GM19397 (cell line): ENCODE measurements around the gene RPP30.
"Not testable (repeated sequence)": the region's sequence is repeated elsewhere in the genome, so short reads cannot be mapped to it uniquely, and the experiment has no call there.

Source experiments
- ATAC-seq: cut with Tn5 transposase; IDR thresholded peaks from one replicate; pipeline ENCODE4 v1.9.1; 2021; ENCODE audit warnings: mild to moderate bottlenecking, moderate library complexity; ENCODE audit not compliant: unreplicated experiment

Gene RPP30

GRCh38 chr10:90866050-90866598, 5.7 kb upstream of the RPP30 start:
- ATAC-seq: no peak

- peak; percentile 38 for ATAC-seq
These were observed 452 bp upstream of the RPP30 start for GRCh38 chr10:90871279-90871765.

GRCh38 chr10:90872648-90873020, 860 bp downstream of the RPP30 start:
- no peak for ATAC-seq

GRCh38 chr10:90879062-90879461, 7.3 kb downstream of the RPP30 start:
- no peak for ATAC-seq

DNA sequence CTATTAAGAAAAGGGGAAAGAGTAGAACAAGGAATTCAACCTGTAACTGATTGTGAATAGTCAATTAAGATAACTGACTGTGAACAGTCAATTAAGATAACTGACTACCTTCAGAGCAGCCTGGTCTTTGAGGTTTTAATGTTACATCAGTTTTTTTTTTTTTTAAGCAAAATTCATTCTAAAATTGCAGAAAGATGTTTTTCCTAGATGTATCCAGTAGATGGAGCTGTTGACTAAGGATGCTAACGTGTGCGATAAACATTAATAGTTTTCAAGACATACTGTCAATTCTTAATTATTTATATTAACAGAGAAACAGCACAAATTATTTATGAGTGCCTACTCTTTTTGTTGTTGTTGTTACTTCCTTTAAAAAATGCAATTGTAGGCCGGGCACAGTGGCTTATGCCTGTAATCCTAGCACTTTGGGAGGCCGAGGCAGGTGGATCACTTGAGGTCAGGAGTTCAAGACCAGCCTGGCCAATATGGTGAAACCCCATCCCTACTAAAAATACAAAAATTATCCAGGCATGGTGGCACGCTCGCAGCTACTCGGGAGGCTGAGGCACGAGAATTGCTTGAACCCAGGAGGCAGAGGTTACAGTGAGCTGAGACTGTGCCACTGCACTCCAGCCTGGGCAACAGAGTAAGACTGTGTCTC, 8.4 kb downstream of the RPP30 start:
- ATAC-seq: not testable (repeated sequence)

- no peak for ATAC-seq
These were observed 12.7 kb downstream of the RPP30 start for GRCh38 chr10:90884431-90884830.

DNA sequence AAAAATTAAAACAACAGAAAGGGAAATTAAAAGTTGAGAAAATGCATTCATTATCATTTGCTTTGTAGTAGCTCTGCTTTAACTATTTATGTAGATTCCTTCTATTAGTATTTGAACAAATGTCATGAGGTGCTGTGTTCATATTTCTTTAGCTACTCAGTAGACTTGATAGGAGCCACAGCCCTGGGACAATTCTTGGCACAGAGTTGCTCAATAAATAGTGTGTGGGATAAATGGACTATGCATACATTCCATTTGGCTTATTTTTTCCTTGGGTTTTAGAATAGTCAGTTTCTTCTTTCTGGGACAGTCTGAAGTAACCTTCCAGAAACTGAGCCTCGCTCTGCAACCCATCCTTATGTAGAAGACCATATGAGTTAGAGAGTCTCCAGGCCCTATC, 13.4 kb downstream of the RPP30 start:
- ATAC-seq: no peak

- ATAC-seq: no peak
These were observed 15.8 kb downstream of the RPP30 start for GRCh38 chr10:90887555-90887954.

GRCh38 chr10:90888387-90888786, 16.6 kb downstream of the RPP30 start:
- ATAC-seq: no peak

DNA sequence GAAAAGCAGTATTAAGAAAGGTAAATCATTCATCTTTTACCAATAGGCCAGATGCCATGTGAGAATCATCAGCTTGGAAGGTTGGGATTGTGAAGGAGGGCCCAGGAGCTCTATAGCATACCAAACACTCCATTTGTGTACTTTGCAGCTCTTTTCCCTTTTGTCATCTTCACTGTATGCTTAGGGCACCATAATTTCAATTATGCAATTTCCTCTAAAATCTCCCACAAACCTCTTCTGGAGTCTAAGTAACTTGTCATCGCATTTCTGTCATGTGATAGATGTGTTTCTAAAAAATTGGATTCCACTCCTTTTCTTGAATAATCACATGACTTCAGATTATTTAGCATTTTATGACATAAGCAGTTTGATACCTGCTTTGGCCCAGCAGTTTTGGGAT, 17.9 kb downstream of the RPP30 start:
- ATAC-seq: no peak

DNA sequence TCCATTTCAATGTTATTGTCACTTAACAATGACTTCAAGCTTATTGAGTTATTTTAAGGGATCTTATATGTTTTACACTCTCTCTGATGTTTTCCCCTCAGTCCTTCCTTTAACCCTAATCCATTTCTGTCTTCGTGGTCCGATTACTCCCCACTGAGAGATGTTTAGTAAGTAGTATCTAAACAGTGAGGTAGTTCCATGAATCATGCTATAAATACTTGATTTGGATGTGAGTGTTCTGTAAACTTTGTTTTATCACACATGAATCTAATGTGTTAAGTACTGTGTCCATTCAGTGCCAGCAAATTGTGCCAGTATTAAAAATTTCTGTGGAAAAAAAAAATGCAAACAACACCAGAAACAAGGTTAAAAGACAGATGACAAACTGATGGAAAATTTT, 18.6 kb downstream of the RPP30 start:
- no peak for ATAC-seq

DNA sequence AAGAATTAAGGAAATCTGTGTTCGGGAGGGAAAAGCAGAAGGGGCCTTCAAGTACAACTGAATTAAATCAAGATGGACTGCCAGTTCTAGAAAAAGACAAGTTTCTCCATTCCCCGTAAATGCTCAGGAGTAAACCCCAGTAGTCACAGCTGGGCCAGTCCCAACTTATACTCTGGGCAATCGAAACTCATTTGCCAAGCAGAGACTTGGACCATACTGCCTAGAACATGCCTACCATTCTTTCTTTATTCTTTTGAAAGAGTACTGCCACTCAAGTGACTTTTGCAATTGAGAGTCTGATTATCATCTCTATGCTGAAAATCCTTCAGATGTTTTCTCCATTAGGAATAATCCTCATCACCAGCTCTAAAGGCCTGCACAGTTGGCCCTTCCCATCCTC, 21.4 kb downstream of the RPP30 start:
- no peak for ATAC-seq

- not testable (repeated sequence) for ATAC-seq
These were observed 25.1 kb downstream of the RPP30 start for GRCh38 chr10:90896916-90897315.

GRCh38 chr10:90905925-90906324, 34.2 kb downstream of the RPP30 start:
- no peak for ATAC-seq

GRCh38 chr10:90906596-90906995, 34.8 kb downstream of the RPP30 start:
- no peak for ATAC-seq

GRCh38 chr10:90911133-90912051, 39.6 kb downstream of the RPP30 start:
- peak; percentile 75 for ATAC-seq

GRCh38 chr10:90912174-90912573, 40.4 kb downstream of the RPP30 start:
- ATAC-seq: no peak

DNA sequence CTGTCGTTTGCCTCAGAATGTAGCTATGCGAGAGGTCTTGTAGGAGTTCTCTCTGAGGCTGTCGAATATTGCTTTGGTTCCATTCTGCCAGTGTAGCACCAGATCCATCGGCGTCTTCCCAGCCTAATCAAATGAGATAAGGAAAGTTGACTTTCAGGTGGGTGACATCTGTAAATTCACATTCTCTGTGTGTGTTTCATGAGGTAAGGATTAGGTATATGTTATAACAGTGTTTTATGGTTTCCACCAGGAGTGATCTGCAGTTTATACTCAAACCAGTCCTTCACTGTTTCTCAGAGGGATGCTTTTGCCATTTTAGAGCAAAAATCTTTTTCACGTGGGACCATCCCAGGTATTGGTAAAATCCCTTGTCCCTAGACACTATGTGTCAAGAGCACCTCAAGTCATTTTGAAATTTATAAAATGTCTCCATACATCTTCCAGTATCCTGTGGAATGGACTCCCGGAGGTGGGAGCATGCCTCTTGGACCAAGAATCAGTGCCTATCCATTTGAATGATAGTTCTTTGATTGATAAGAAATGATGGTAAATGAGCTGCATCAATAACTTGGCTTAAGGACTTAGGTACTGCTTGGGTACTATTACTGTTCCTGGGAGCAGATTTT, 41.2 kb downstream of the RPP30 start:
- no peak for ATAC-seq

GRCh38 chr10:90913774-90914420, 42.1 kb downstream of the RPP30 start:
- no peak for ATAC-seq

DNA sequence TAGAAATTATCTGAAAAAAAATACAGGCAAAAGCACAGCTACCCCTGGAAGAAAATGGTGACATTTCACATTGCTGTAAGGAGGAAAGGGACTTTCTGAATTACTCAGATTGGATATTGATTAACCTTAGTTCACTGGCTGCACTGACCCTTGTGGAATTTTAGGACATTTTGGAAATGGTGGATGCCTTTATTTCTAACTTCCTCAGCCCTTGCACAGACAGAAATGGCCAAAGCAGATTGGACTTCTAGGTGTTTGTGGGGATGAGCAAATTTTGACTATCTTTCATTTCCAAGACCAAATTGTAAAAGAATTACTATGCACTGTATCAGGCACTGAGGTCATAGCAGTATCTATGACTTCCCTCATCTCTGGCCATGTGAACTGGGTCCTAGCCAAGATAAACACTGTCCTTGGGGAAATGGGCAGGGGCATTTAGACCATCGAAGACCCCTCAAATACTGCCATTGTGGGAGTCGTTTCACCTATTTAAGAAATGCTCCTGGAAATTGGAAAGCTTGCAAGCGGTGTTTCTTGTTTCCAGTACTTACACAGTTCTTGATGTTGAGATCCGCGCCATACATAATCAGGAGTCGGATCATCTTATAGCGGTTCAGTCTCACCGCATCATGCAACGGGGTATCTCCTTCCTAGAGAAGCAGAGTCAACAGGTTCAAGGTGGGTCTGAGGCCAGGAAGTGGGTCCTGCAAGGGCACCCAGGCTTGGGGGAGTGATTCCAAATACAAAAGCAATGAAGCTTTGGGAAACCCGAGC, 43.4 kb downstream of the RPP30 start:
- no peak for ATAC-seq
